NT2/D1 (cell line): ENCODE data around the gene MXD1.

Experiments used
- SUZ12 ChIP-seq: IDR thresholded peaks from 2 replicates; pipeline ENCODE4 v1.6.1; 2011; ENCODE audit not compliant: insufficient read length, insufficient read depth; ENCODE audit errors: extremely low read depth
- ZNF274 ChIP-seq: IDR thresholded peaks from 2 replicates; pipeline ENCODE4 v1.6.1; 2011; ENCODE audit warnings: mild to moderate bottlenecking, low read depth, low read length

DNA sequence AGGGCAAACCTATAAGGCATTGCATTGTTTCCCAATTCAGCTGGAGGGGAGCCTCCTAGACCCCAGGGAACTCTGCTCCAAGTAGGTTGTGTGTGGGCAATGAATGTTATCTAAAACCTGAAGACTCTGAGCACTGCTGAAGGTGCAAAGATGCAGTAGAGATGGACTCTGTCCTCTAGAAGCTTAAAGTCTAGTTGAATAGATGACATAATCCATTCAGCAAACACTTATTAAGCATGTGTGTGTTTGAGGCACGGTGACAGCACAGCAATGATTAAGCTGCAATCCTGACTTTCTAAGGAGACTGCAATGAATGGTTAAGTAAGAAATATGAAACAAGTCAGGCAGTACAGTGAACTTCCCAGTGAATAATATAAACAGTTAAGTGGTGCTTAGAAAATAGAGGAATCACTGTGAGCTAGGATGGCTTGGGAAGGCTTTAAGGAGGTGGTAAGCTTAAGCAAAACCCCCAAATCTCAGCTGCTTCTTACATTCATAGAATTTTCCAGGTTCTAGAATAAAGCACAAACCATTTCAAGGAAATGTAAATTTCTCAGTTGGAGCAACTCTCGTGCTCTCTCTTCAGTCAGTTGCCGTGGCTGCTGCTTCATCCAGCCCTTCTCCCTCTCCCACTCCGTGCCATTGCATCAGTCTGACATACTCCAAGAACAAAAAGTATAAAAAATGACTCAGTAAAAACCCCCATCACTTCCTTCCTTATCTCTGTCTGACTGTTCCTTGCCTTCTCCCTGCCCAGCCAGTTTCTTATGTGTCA, 19.1 kb downstream of the MXD1 start:
- TF ChIP-seq SUZ12 (no peak), ZNF274 (no peak)
